K562 (cell line): ENCODE measurements around the gene CALY.
"Not testable (repeated sequence)": the region's sequence is repeated elsewhere in the genome, so short reads cannot be mapped to it uniquely, and the experiment has no call there.

Experiments used
- CC2D1A ChIP-seq: fragments of 450-650 bp; IDR thresholded peaks from 2 replicates; pipeline ENCODE4 v1.6.1; 2017; ENCODE audit warnings: mild to moderate bottlenecking
- PTBP1 ChIP-seq: fragments of 200-400 bp; formaldehyde crosslinking; IDR thresholded peaks from 2 replicates; pipeline ENCODE4 v1.6.1; 2017; ENCODE audit warnings: low read depth, low read length
- TF ChIP-seq, protein P1 (sequence below), 3 experiments: IDR thresholded peaks in 2 of 3; conservative IDR thresholded peaks in 1 of 3; 2 replicates each; pipeline ENCODE4 v1.5.1; 2011 to 2012; ENCODE audit warnings: low read length in 3 of 3, mild to moderate bottlenecking in 3 of 3, control low read depth in 2 of 3, improper control_type of control experiment in 1 of 3, inconsistent platforms in 1 of 3, low read depth in 1 of 3, mixed read lengths in 1 of 3, moderate library complexity in 1 of 3; ENCODE audit not compliant: insufficient read depth in 2 of 3

DNA sequence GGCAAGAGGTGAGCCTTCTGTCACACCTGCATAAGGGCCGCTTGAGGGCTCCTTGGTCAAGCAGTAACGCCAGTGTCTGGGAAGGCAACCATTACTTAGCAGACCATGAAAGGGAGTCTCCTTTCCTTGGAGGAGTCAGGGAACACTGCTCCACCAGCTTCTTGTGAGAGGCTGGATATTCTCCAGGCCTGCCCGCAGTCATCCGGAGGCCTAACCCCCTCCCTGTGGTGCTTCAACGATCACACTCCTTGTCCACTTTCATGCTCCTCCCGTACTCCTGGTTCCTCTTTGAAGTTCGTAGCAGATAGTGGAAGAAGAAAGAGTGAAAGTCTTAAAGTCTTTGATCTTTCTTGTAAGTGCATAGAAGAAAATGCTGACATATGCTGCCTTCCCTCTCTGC, 30.8 kb upstream of the CALY start:
- TF ChIP-seq, protein P1, sequence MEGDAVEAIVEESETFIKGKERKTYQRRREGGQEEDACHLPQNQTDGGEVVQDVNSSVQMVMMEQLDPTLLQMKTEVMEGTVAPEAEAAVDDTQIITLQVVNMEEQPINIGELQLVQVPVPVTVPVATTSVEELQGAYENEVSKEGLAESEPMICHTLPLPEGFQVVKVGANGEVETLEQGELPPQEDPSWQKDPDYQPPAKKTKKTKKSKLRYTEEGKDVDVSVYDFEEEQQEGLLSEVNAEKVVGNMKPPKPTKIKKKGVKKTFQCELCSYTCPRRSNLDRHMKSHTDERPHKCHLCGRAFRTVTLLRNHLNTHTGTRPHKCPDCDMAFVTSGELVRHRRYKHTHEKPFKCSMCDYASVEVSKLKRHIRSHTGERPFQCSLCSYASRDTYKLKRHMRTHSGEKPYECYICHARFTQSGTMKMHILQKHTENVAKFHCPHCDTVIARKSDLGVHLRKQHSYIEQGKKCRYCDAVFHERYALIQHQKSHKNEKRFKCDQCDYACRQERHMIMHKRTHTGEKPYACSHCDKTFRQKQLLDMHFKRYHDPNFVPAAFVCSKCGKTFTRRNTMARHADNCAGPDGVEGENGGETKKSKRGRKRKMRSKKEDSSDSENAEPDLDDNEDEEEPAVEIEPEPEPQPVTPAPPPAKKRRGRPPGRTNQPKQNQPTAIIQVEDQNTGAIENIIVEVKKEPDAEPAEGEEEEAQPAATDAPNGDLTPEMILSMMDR (IDR thresholded peaks at IDR 0.05 in 2 of 3, conservative IDR thresholded peaks at IDR 0.05 in 1 of 3; ENCODE audit: insufficient read depth in 2 of 3, low read depth in 1 of 3, low read length in 3 of 3), result not testable (repeated sequence)
- TF ChIP-seq CC2D1A, PTBP1: not testable (repeated sequence)
